ENCODE data around the gene PEX13. TPM values are rescaled to one million over a fixed set of nuclear protein-coding genes. Genes with fewer than 3 reads are reported as not detected.

PEX13 gene
- total RNA-seq, 1 donor from 2014 or later, result 23.4 TPM

- Histone ChIP-seq H3K4me3 (no peak overlapping the region), H3K27ac (replicated peaks) (no peak overlapping the region), H3K9me3 (replicated peaks) (no peaks in the 10 kb centered on the region), H3K4me1 (no peaks in the 10 kb centered on the region), H3K27me3 (ENCODE audit: low read depth) (no peaks in the 10 kb centered on the region), H3K36me3 (peaks cover 30% of the 10 kb centered on the region)
- no peak for DNase-seq
- TF ChIP-seq CTCF (IDR thresholded peaks at IDR 0.05; ENCODE audit: borderline replicate concordance), result no peak
- intact Hi-C loops (cut with micrococcal nuclease), result no loop called here
Measured at GRCh38 chr2:61100801-61101200, 83.3 kb downstream of the PEX13 start.

Other genes starting within 250 kb of the PEX13 start
- gene REL, start 136.1 kb upstream of the PEX13 start, total RNA-seq, result 5.0 TPM
- gene PUS10, start 535 bp downstream of the PEX13 start, total RNA-seq, result 5.5 TPM
- 6.8 TPM for gene SANBR, start 48.2 kb downstream of the PEX13 start, total RNA-seq
- gene C2orf74, start 144.5 kb downstream of the PEX13 start, total RNA-seq, result 33.7 TPM

Measured in left ventricle myocardium inferior (tissue), 1 donor.